Thyroid gland (tissue), 4 donors: ENCODE measurements around the gene MND1.

Experiments used
- POLR2A ChIP-seq, 2 donors: fragments of 450-650 bp; IDR thresholded peaks; one replicate each; pipeline ENCODE4 v1.6.1; 2017; ENCODE audit warnings: antibody characterized with exemption in 2 of 2, mild to moderate bottlenecking in 2 of 2, moderate library complexity in 1 of 2
- TF ChIP-seq, protein P1 (sequence below), 6 experiments: fragments of 200-600 bp in 3 of 6; fragments of 450-650 bp in 3 of 6; sonication (generic) in 3 of 6; IDR thresholded peaks; one replicate each; pipeline ENCODE4 v1.5.1; 2016 to 2019; ENCODE audit warnings: antibody characterized with exemption in 6 of 6, mild to moderate bottlenecking in 2 of 6, inconsistent platforms in 1 of 6, moderate library complexity in 1 of 6

DNA sequence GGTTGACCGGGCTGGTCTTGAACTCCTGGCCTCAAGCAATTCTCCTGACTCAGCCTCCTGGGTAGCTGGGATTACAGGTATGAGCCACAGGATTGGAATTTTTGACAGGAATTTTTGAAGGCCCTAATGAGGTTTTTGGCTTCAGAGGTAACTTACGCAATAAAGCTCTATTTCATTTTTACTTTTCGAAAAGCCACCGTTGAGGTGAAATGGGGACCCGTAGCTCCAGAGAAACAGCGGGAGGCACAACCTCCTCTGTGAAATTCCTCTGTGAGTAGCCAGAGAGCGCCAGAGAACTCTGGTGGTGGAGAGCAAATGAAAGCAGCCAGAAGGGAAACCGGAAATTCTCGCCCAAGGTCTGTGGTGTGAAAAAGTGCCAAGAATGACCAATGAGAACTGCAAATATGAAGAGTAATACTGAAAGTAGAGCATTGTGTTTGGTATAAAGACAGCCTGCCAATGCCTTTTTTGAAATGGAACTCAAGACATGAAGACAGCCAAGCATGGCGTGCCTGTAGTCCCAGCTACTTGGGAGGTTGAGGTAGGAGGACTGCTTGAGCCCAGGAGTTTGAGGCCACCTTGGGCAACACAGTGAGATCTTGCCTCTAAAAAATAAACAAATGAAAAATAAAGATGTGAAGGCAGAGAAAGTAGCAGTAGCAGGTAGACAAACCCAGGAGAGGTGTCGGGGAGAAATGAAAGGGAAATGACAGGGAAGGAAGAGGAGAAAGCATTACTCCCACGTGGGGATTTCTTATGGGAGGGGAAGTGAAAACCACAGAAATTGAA lies 88.7 kb downstream of the MND1 start:
- TF ChIP-seq, protein P1, sequence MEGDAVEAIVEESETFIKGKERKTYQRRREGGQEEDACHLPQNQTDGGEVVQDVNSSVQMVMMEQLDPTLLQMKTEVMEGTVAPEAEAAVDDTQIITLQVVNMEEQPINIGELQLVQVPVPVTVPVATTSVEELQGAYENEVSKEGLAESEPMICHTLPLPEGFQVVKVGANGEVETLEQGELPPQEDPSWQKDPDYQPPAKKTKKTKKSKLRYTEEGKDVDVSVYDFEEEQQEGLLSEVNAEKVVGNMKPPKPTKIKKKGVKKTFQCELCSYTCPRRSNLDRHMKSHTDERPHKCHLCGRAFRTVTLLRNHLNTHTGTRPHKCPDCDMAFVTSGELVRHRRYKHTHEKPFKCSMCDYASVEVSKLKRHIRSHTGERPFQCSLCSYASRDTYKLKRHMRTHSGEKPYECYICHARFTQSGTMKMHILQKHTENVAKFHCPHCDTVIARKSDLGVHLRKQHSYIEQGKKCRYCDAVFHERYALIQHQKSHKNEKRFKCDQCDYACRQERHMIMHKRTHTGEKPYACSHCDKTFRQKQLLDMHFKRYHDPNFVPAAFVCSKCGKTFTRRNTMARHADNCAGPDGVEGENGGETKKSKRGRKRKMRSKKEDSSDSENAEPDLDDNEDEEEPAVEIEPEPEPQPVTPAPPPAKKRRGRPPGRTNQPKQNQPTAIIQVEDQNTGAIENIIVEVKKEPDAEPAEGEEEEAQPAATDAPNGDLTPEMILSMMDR (IDR thresholded peaks at IDR 0.05): peak in 4 of 6 experiments; percentile 10 to 52 (median 48)
- no peak for TF ChIP-seq POLR2A (IDR thresholded peaks at IDR 0.05)
